GM18526 (cell line): ENCODE data around the gene DOK6.

Source experiments
- POLR2A ChIP-seq: IDR thresholded peaks from 3 replicates; pipeline ENCODE4 v1.6.1; 2011; ENCODE audit not compliant: insufficient read length; ENCODE audit errors: extremely low read depth

DOK6 gene

GRCh38 chr18:69757733-69758132 is 357.0 kb downstream of the DOK6 start:
- no peak for TF ChIP-seq POLR2A

- no peak for TF ChIP-seq POLR2A
Measured at GRCh38 chr18:69758458-69758857, 357.8 kb downstream of the DOK6 start.

- no peak for TF ChIP-seq POLR2A
Measured at GRCh38 chr18:69759046-69759445, 358.4 kb downstream of the DOK6 start.

DNA sequence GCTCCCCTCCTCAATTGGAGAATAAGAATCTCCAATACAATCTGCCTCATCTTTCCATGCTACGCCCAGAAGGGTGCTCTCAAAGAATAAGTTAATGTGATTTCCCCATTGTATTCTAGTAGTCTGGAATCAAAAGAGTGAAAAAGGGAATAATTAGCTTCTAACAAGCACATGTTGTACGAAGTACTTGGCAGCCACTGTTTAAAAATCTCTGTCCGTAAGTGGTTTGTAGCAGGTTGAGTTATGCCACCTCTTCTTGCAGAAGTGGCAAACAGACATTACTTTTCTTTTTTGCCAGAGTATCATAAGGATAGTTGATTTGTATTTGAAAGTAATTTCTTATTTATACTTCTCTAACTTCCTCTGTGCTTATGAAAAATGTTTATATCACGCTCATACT is 362.3 kb downstream of the DOK6 start:
- TF ChIP-seq POLR2A = no peak

- TF ChIP-seq POLR2A = no peak
Measured at GRCh38 chr18:69763821-69764220, 363.1 kb downstream of the DOK6 start.

- TF ChIP-seq POLR2A = no peak
Measured at GRCh38 chr18:69770238-69770637, 369.6 kb downstream of the DOK6 start.

DNA sequence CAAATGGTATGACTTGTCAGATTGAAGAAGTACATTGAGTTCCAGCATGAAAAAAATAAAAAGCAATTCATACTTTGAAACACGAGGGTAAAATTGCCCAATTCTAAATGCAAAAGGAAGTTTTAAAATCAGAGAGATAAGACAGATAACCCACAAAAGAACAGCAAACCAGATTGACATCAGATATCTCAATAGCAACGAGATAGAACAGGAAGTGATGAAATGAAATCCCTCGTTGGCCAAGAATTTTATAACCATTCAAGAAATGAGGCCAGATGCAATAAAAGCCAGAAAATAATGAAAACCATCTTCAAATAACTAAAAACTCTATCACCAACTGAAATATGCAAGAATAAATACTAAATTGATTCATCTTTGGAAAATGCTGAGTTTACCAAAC is 374.1 kb downstream of the DOK6 start:
- no peak for TF ChIP-seq POLR2A

- no peak for TF ChIP-seq POLR2A
Measured at GRCh38 chr18:69777248-69777647, 376.6 kb downstream of the DOK6 start.

DNA sequence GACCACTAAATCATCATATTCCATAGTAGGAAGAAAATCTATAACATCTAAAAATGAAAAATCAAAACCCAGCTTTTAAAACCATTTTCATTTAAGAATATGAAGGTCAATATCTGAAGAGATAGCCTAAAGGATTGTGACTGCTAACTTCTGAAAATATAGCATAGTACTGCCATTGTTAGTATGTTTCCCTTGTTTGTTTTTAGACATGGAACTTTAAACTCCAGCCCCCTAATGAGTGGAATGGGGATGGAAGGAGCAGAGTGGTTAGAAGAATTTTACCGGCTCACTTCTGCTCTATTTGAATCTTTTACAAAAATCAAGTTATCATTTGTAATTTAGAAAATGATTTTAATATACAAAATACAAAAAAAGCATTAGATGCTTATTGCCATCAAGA is 378.0 kb downstream of the DOK6 start:
- no peak for TF ChIP-seq POLR2A

DNA sequence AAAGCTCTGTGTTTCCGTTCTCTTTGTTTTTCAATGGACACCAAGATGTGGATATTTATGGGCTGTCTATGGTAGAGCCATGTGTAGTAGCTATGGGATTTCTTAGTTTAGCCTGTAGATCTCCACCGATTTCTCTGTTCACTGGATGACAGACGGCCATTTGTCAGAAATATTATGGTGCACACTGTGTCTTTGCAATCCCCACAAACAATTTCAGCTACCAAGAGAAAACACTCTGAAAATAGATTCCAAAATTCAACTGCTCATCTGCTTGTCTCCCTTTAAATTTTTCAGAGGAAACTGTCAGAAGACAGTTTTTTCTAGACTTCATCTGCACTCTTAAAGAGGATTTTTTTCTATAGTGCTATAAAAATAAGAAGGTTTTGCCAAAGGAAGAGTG is 380.2 kb downstream of the DOK6 start:
- TF ChIP-seq POLR2A = no peak

DNA sequence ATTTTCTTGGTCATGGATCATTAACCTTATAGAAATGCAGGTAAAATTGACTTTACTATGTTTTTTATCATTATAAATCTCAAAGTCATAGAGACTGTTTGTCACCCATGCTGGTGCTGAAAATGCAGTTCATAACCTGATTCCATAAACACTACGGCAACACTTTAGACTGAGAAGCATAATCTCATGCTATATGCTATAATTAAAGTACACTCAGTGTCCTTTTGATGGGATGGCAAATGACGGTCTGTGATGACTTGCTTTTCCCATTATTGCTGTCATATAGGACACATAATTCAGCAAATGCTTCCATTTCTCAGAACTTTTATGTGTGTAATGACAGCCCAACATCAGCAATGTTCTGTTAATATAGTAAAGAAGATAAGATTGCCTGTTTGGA is 384.1 kb downstream of the DOK6 start:
- TF ChIP-seq POLR2A = no peak

DNA sequence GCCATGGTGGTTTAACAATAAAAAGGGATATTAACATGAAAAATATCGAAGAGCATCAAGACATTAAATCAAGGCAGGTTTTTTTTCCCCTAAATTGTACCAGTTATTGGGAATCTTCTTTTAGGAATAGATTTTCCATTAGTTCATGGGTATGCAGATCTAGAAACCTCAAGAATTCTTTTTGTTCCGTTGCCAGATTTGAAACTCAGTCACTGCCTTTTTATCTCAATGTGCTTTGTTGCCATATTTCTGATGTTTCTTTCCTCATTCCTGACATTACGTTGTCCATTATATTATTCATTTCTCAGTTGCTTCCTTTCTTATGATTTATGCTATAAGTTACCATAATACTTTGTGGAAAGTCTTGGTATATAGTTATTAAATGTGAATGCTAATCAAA is 384.8 kb downstream of the DOK6 start:
- no peak for TF ChIP-seq POLR2A

DNA sequence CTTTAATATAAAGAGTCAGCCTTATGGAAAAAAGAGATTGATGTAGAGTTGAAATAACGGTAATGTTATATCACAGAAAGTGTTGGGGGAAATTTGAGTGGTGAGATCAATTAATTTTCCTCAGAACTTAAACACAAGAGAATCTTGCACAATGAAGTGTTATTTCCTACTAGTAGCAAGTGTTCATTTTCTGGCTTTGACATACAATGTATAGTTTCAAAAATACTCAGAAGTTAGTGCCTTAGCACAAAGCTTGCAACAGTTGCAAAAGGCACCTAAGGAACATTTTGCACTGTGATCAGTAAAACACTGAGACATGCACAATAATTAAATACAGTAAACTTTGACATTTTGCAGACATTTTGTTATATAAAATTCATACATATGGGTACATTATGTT is 385.7 kb downstream of the DOK6 start:
- no peak for TF ChIP-seq POLR2A

- TF ChIP-seq POLR2A = no peak
Measured at GRCh38 chr18:69787825-69788547, 387.3 kb downstream of the DOK6 start.

DNA sequence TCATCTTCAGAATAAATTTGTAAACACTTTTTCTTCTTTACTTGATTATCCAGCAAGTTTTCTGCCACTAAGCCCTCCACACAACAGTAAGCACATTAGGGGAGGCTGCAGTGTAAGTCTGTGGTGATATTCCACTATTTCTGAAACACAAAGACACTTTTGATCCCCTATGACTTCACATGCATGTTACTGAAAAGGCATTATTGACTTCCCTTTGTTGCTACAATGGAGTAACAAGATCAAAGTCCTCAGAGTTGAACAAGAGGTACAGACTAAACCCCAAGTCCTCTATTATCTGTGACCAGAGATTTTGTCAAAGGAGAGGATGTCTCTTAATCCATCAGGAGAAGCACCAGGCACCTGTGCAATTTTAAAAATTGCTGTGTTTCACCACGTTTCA is 389.1 kb downstream of the DOK6 start:
- no peak for TF ChIP-seq POLR2A

GRCh38 chr18:69790649-69791048 is 390.0 kb downstream of the DOK6 start:
- TF ChIP-seq POLR2A = no peak

DNA sequence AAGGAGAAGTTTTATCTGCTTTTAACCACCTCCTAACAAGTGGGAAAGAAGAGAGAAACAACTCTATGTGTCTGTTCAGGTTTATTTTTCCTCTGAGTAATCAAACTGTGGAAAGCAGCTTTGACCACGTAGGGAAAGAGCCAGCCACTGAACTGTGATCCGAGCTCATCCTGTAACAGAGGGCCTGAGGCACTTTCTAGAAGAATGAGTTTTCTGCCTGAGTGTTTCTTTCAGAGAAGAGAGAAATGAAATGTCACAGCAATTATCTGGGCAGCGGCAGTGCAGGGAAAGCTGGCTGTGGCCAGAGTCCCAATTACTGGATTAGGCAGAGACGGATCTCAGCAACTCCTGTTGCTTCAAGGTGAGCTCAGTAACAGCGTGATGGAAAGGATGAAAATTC is 395.1 kb downstream of the DOK6 start:
- TF ChIP-seq POLR2A = no peak
